ENCODE measurements around the gene OPA1.

- no peak for TF ChIP-seq CTCF (IDR thresholded peaks at IDR 0.05; ENCODE audit: low read depth, low read length, poor library complexity, severe bottlenecking)
- no peak for TF ChIP-seq EZH2phosphoT487 (IDR thresholded peaks at IDR 0.05; ENCODE audit: borderline replicate concordance, low read length)
Measured at GRCh38 chr3:193660171-193660570, 67.2 kb downstream of the OPA1 start.

All from DOHH2 (cell line).